NCI-H526 (cell line): ENCODE data around the gene CLDN5.
"Not testable (repeated sequence)": the region's sequence is repeated elsewhere in the genome, so short reads cannot be mapped to it uniquely, and the experiment has no call there.

Source experiments
- DNase-seq, 2 experiments: peaks; one replicate each; lab custom pipeline; 2025; lab: John Stamatoyannopoulos, UW

CLDN5 gene

DNA sequence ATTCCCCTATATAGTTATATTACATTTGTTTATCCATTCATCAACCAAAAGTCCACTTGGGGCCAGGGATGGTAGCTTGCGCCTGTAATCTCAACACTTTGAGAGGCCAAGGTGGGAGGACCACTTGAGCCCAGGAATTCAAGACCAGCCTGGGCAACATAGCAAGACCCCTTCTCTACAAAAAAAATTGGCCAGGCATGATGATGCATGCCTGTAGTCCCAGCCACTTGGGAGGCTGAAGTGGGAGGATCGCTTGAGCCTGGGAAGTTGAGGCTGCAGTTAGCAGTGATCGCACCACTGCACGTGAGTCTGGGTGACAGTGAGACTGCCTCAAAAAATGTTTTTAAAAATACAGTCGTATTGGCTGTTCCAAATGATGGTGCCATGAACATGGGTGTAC is 24.2 kb upstream of the CLDN5 start:
- DNase-seq: not testable (repeated sequence)

DNA sequence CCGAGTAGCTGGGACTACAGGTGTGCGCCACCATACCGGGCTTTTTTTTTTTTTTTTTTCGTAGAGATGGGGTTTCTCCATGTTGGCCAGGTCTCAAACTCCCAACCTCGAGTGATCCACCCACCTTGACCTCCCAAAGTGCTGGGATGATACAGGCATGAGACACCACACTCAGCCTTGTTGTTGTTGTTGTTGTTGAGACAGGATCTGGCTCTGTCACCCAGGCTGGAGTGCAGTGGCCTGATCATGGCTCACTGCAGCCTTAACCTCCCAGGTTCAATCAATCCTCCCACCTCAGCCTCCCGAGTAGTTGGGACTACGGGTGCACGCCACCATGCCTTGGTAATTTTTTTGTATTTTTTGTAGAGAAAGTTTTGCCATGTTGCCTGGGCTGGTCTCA is 23.4 kb upstream of the CLDN5 start:
- no peak for DNase-seq

DNA sequence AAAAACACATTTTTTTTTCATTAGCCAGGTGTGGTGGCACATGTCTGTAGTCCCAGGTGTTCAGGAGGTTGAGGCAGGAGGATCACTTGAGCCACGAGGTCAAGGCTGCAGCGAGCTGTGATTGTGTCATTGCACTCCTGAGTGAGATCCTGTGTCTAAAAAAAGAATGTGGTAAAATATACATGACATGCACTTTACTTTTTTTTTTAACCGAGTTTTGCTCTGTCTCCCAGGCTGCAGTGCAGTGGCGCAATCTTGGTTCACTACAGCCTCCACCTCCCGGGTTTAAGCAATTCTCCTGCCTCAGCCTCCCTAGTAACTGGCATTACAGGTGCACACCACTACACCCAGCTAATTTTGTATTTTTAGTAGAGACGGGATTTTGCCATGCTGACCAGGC is 22.5 kb upstream of the CLDN5 start:
- DNase-seq: no peak

DNA sequence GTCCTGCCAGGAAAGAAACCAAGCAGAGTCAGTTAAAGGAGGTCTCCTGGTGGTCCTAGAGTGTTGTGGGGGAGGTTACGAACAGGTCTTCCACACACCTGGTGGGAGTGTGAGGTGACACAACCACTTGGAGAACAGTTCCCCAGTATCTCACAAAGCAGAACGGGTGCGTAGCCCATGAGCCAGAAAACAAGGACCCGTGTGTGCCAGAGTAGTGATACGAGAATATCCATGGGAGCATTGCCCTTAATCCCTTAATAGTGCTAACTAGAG is 21.7 kb upstream of the CLDN5 start:
- DNase-seq: no peak

DNA sequence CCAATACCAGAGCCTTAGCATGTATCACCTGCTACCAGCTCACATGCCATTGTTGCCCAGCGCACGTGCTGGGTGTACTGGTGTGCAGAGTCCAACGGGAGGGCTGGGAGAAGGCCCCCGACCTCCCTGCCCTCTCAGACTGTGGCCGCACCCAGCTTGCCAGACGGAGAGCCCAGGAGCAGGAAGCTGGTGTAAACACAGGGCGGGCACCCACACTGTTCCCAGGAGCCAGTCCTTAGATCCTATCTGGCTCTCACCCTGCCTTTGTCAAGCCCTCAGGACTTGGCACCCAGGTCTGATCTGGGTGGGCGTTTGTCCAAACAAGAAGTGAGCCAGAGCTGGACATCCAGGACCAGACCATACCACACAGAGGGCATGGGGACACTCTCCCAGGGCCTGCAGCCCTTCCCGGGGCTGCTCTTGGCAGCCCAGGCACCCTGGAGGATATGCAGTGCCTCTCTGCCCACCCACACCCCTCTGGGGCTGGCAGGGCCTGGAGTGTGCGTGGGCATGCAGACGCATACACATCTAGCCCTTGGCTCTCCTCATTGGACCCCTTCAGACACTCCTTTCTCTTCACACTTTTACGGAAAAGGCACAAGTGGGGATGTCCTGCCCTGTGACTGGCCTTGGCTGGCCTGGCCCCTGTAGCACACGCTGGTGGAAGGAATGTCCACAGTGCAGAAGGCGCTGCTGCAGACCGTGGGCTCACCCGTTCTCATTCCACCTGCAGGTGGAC is 19.9 kb upstream of the CLDN5 start:
- no peak for DNase-seq

DNA sequence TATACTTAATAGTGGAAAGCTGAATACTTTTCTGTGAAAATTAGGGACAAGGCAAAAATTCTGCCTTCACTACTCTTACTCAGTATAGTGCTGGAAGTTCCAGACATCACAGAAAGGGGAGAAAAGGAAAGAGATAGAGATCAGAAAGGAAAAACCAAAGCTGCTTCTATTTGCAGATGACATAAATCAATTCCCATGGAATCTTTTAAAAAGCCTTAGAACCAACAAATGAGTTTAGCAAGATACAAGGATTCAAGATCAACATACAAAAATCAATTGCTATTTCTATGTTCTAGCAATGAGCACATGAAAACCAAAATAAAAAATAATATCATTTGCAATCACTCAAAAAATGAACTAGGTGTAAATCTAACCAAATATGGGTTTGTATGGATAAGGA is 16.2 kb upstream of the CLDN5 start:
- no peak for DNase-seq

DNA sequence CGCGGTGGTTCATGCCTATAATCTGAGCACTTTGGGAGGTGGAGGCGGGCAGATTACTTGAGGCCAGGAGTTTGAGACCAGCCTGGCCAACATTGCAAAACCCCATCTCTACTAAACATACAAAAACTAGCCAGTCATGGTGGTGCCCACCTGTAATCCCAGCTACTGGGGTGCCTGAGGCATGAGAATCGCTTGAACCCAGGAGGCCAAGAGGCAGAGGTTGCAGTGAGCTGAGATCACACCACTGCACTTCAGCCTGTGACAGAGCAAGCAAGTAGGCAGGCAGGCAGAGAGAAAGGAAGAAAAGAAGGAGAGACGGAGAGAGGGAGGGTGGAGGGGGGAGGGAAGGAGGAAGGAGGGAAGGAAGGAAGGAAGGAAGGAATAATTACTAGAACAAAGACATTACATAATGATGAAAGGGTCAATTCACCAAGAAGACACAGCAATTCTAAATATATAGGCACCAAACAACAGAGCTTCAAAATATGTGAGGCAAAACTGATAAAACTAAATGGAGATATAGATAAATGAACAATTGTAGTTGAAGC is 13.8 kb upstream of the CLDN5 start:
- no peak for DNase-seq

DNA sequence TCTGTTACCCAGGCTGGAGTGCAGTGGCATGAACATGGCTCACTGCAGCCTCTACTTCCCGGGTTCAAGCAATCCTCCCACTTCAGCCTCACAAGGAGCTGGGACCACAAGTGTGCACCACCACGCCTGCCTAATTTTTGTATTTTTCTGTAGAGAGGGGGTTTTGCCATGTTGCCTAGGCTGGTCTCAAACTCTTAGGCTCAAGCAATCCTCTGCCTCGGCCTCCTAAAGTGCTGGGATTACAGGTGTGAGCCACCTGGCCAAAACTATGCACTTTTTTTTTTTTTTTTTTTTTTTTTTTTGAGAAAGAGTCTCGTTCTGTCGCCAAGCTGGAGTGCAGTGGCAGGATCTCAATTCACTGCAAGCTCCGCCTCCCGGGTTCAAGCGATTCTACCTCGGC is 12.4 kb upstream of the CLDN5 start:
- DNase-seq: no peak

DNA sequence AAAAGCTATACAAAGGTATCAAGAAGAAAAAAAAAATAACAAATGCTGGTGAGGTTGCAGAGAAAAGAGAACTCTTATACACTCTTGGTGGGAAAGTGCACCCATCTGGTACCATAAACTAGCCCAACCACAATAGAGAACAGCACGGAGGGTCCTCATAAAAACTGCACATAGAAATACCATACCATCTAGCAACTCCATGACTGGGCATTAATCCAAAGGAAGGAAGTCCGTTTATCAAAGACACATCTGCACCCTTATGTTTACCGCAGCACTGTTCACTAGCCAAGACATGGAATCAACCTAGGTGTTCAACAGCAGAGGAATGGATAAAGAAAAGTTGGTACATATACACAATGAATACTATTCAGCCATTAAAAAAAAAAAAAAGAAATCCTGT is 10.8 kb upstream of the CLDN5 start:
- no peak for DNase-seq

DNA sequence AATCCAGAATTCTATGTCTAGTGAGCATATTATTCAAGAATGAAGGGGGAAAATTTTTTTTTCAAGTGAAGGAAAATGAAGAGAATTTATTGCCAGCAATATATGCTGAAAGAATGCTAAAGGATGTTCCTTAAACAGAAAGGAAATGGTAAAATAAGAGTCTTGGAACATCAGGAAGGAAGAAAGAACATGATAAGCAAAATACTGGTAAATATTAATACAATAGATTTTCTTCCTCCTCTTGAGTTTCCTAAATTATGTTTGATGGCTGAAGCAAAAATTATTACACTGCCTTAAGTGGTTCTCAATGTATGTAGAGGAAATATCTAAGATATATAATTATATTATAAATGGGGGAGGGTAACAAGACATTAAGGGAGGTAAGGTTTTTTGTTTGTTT is 9.6 kb upstream of the CLDN5 start:
- DNase-seq: no peak

DNA sequence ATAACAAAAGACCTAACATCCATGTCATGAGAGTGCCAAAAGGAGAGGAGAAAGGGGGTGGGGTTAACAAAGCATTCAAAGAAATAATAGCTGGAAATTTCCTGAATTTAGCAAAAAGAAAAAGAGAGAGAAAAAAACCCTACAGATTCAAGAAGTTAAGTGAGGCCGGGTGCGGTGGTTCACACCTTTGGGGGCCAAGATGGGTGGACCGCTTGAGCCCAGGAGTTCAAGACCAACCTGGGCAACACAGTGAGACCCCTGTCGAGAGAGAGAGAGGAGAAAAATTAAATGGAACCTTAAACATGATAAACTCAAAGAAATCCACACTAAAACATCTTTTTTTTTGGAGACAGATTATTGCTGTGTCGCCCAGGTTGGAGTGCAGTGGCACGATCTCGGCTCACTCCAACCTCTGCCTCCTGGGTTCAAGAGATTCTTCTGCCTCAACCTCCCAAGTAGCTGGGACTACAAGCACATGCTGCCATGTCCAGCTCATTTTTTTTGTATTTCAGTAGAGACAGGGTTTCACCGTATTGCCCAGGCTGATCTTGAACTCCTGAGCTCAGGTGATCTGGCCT is 8.9 kb upstream of the CLDN5 start:
- DNase-seq: no peak

DNA sequence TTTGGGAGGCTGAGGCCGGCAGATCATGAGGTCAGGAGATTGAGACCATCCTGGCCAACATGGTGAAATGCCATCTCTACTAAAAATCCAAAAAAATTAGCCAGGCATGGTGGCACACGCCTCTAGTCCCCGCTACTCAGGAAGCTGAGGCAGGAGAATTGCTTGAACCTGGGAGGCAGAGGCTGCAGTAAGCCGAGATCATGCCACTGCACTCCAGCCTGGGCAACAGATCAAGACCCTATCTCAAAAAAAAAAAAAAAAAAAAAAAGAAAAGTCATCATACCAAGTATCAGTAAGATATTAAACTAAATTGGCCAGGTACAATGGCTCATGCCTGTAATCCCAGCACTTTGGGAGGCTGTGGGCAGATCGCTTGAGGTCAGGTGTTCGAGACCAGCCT is 7.1 kb upstream of the CLDN5 start:
- not testable (repeated sequence) for DNase-seq

DNA sequence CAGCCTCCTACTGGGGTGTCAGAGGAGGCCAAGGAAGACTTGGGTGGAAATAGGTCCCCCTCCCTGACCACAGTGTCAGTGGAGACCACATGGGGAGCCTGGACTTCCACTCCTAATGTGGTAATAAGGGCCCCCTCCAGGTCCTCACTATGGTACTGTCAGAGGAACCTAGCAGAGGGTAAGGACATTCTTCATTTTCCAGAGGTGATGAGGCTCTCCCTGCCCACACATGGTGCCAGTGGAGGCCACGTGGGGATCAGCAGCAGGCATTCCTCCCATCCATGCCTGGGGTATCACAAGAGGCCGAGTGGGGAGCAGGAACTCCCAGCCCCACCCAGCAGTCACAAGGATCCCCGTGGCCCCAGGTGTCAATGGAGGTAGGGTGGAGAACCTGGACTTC is 6.5 kb upstream of the CLDN5 start:
- DNase-seq: no peak

DNA sequence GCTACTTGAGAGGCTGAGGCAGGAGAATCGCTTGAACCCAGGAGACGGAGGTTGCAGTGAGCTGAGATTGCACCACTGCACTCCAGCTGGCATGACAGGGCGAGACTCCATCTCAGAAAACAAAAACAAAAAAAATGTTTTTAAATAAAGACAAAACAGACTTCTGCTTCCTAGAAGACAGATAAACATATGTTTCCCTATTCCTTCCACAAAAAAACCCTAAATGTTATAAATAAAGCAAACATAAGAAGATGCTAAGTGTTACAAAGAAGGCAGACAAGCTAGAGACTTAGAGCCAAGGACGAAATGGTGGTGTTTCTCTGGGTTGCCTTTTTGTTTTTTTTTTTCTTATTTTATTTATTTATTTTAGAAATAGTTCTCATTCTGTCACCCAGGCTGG is 5.6 kb upstream of the CLDN5 start:
- DNase-seq: no peak

DNA sequence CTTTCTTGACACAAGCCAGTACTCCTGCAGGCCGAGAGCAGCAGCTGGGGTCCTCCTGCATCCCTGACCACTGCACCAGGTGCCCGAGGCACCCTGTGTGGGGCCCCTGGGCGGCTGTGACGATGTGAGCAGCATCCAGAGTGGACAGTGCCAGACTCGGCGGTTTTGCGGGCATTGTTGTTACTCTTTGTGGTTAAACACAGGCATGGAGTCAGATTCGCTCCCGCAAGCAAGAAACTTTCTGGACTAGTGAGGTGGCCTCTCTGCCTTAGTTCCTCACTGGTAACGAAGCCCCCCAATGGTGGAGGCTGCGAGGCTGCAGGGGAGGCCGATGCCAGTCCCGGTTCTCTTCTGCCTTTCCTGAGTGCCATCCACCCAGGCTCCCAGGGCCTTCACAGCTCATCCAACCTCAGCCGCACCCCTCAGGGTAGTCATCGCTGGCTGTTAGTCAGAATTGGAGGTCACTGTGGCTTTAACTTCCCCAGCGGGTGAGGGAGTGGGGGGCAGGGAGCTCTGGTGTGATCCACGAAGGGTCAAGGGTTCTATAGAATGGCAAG is 3.7 kb upstream of the CLDN5 start:
- no peak for DNase-seq

DNA sequence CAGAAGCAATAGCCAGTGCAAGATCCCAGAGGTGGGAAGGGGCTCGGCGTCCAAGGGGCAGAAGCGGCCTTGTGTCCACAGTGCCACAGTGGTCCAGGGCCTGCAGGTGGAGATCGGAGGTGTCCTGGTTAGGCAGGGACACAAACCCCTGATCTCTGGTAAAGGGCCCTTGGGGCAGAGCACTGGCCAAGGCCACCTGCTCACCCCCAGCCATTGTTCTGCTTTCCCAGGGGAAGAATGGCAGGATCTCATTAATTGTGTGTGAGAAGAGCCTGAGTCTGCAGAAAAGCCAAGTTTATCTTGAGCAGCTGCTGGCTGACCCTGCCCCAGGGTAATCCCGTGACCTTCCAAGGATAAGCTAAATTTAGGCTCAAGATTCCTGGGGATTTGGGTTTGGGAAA is 3.1 kb upstream of the CLDN5 start:
- no peak for DNase-seq

DNA sequence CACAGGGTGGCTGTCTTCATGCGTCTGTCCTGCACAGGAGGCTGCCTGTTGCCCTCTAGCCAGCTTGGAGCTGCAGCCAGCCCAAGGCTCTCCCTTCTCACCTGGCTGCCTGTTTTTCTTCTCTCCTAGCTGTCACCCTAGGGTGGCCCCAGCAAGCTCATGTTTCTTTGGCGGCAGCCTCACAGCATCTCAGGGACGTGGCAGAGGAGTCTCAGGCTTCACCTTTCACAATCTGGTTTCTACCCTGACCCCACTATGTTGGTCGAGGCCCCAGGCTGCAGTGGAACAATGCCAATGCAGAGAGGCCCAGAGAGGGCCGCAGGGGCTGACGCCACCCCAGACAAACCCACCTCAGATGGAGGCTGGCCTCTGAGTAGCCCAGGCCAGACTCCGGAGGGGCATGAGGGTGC is 2.5 kb upstream of the CLDN5 start:
- no peak for DNase-seq

DNA sequence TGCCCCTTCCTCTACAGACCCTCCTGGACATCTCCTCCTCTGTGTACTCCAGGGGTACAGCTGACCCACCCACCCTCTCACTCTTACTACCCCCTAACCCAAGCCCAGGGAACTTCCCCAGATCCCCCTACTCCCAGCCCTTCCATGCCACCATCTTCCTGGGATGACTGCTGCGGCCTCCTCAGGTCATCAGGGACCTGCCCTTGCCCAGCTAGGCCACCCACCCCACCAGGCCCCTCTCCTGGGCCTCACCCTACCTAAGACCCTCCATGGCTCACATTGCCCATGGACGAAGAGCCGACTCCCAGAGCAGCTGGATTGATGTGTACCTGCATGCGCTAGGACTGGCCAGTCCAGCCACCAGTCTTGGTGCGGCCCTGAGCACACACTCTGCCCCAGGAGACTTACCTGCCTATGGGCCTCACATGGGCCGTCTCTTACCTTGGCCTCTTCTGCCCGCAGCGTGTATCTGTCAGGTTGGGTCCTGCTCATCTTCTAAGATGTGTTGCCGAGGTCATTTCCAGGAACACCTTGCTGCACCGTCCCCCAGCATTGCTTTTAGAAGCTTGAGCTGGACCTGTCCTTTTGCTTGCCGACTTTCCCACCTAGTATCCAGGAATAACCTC is 2.0 kb upstream of the CLDN5 start:
- DNase-seq: no peak

DNA sequence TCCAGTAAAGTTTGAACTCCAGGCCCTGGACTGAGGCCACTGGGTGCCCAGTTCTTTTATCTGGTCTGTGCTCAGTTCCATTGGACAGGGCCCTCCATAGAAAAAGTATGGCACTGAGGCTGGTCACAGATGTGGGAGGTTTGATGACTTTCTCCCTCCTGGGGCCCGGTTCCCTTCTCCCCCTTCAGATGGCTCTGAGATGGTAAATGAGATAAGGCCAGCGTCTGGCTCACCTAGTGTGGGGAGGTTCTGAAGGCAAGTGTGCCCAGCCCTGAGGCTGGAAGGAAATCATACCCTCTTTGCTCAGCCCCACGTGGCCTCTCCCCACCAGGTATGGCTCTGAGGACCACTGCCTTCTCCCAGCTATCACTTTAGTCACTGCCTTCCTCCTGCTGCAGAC is 1.5 kb upstream of the CLDN5 start:
- DNase-seq: no peak

DNA sequence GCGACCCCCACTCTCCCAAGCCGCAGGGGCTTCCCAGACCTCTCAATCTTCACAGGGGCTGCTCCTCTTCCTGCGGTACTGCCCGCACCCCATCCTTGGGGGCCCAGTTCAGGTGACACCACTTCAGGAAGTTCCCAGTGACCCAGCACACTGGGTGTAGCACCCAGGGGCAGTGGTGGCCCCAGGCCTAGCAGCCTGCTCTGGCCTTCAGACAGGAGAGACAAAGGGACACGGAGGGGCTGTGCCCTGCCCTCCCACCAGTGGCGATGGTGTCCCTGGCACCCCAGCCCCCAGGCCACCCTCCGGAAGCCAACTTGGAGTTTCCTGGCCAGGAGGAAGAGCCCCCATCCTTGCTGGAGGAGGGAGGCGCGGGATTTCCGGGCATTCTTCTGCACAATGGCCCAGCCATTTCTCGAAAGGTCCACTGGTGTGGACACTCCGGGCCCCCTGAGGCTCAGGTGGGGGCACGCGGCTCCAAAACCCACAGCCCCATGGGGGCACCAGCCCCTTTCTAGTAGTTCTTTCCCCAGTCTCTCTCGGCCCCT is 978 bp upstream of the CLDN5 start:
- DNase-seq: no peak

DNA sequence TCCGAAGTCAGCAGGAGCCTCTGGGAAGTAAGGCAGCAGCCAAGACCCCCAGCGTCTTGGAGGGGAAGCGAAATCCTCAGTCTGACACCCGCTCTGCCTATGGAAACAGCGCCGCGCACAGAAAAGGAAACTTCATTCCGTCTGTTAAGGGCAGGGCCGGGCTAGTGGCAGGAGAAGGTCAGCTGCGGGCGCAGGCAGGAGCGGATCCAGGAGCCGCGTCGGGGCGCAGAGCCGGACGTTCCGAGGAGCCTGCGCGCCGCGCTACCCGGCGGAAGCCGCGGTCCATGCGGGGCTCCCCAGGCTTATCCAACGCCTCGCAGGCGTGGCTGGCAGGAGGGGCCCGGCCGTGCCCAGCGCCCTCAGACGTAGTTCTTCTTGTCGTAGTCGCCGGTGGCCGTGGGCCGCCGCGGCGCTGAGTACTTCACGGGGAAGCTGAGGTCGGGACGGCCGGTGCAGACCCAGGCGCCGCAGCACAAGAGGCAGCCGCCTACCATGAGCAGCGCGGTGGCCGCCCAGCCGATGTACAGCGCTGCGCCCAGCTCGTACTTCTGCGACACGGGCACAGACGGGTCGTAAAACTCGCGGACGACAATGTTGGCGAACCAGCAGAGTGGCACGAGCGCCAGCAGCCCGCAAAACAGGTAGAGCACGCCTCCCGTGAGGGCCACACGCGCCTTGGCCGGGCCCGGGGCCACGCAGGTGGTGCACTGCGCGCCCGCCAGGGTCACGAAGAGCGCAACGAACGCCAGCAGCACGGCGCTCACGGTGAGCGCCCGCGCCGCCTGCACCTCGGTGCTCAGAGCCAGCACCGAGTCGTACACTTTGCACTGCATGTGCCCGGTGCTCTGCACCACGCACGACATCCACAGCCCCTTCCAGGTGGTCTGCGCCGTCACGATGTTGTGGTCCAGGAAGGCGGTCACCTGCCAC is 705 bp downstream of the CLDN5 start:
- peak in 1 of 2 experiments; percentile 66 for DNase-seq

DNA sequence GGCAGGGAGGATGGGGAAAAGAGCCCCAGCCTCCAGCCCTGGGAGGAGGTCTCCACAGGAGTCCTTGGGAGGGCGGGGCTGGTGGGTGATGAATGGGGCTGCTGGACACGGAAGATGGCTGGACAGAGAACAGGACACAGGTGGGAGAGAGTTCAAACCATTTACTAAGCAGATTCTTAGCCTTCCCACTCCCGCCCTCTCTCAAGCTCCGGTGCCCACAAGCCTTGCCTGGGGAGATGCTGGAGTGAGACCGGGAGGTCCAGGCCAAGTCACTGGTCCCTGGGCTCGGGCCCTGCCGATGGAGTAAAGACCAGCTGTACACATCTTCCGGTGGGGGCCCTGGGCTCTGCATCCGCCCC is 1.4 kb downstream of the CLDN5 start:
- DNase-seq: no peak
